ENCODE results near the gene NLRP1. TPM values are rescaled to one million over a fixed set of nuclear protein-coding genes. Genes with fewer than 3 reads are reported as not detected.

NLRP1 gene
- total and polyA plus RNA-seq, 9 of the 15 experiments (the other 6 are each of a cell fraction or from before 2014, with no cell fraction given) = 4.0 to 69.4 (median 27.7) TPM

- TF ChIP-seq, protein P1, sequence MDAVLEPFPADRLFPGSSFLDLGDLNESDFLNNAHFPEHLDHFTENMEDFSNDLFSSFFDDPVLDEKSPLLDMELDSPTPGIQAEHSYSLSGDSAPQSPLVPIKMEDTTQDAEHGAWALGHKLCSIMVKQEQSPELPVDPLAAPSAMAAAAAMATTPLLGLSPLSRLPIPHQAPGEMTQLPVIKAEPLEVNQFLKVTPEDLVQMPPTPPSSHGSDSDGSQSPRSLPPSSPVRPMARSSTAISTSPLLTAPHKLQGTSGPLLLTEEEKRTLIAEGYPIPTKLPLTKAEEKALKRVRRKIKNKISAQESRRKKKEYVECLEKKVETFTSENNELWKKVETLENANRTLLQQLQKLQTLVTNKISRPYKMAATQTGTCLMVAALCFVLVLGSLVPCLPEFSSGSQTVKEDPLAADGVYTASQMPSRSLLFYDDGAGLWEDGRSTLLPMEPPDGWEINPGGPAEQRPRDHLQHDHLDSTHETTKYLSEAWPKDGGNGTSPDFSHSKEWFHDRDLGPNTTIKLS (IDR thresholded peaks at IDR 0.05; ENCODE audit: borderline replicate concordance, low read depth) = peak; percentile 94
- TF ChIP-seq ZNF140 (CRISPR knock-in tag; IDR thresholded peaks at IDR 0.05) (no peak), MTA1 (IDR thresholded peaks at IDR 0.05; ENCODE audit: borderline replicate concordance) (no peak), U2AF1 (optimal IDR thresholded peaks at IDR 0.05; ENCODE audit: low read depth, low read length) (no peak), TOE1 (IDR thresholded peaks at IDR 0.05; ENCODE audit: borderline replicate concordance) (peak; percentile 48; the same call in 1 of the 2 replicates), TOE1 (CRISPR knock-in tag; IDR thresholded peaks at IDR 0.05; ENCODE audit: borderline replicate concordance, low read depth) (no peak), ZKSCAN8 (CRISPR knock-in tag; IDR thresholded peaks at IDR 0.05) (no peak), ETV6 (IDR thresholded peaks at IDR 0.05; ENCODE audit: borderline replicate concordance in 1 of 2, low read depth in 2 of 2, low read length in 1 of 2) (no peak), ETV6 (CRISPR knock-in tag; IDR thresholded peaks at IDR 0.05; ENCODE audit: borderline replicate concordance) (no peak), ZNF699 (CRISPR knock-in tag; IDR thresholded peaks at IDR 0.05; ENCODE audit: insufficient replicate concordance) (no peak), ZFX (CRISPR knock-in tag; IDR thresholded peaks at IDR 0.05) (peak; percentile 74), GATAD2A (IDR thresholded peaks at IDR 0.05) (no peak), RFX1 (IDR thresholded peaks at IDR 0.05) (no peak), DPF2 (IDR thresholded peaks at IDR 0.05) (no peak), NCOA2 (IDR thresholded peaks at IDR 0.05; ENCODE audit: partially characterized antibody in 2 of 2) (no peak), SUPT5H (IDR thresholded peaks at IDR 0.05) (peak; percentile 99), PHF21A (IDR thresholded peaks at IDR 0.05; ENCODE audit: borderline replicate concordance, low read depth) (no peak), ZBTB26 (CRISPR knock-in tag; IDR thresholded peaks at IDR 0.05) (no peak), ARID3B (CRISPR knock-in tag; IDR thresholded peaks at IDR 0.05; ENCODE audit: borderline replicate concordance) (no peak), NCOA1 (IDR thresholded peaks at IDR 0.05; ENCODE audit: low read depth) (no peak), ZNF586 (CRISPR knock-in tag; conservative IDR thresholded peaks at IDR 0.05) (no peak), RHOXF2B (CRISPR knock-in tag; conservative IDR thresholded peaks at IDR 0.05) (no peak), SIRT6 (IDR thresholded peaks at IDR 0.05; ENCODE audit: low read depth, low read length) (no peak), KLF1 (tag; IDR thresholded peaks at IDR 0.05) (no peak)
- TF ChIP-seq, protein P2, sequence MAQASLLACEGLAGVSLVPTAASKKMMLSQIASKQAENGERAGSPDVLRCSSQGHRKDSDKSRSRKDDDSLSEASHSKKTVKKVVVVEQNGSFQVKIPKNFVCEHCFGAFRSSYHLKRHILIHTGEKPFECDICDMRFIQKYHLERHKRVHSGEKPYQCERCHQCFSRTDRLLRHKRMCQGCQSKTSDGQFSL (CRISPR knock-in tag; IDR thresholded peaks at IDR 0.05) = no peak
- TF ChIP-seq, protein P2 (tag; IDR thresholded peaks at IDR 0.05) = no peak
These were observed 34.9 kb upstream of the NLRP1 start (continued) for GRCh38 chr17:5619088-5619740.

Measured in K562 (cell line).